SK-N-SH treated with all-trans-retinoic acid at 6 μM for 48 hours (cell line): ENCODE measurements around the gene CLDN3.

Experiments
- ISL1 ChIP-seq: fragments of 250-450 bp; sonication (Bioruptor Pico); IDR thresholded peaks from 2 replicates; pipeline ENCODE4 v2.1.2; 2022; ENCODE audit warnings: mild to moderate bottlenecking, moderate library complexity
- OSR1 ChIP-seq: fragments of 250-450 bp; sonication (Bioruptor Pico); IDR thresholded peaks from 2 replicates; pipeline ENCODE4 v1.8.0; 2022; ENCODE audit warnings: moderate library complexity, mild to moderate bottlenecking, inconsistent platforms
- RARB ChIP-seq: fragments of 250-450 bp; sonication (Bioruptor Pico); IDR thresholded peaks from 2 replicates; pipeline ENCODE4 v1.8.0; 2021; ENCODE audit warnings: mild to moderate bottlenecking, moderate library complexity
- SNAI2 ChIP-seq: fragments of 250-450 bp; sonication (Bioruptor Pico); IDR thresholded peaks from 2 replicates; pipeline ENCODE4 v1.5.0; 2020; ENCODE audit warnings: mild to moderate bottlenecking, moderate library complexity
- ZC3H10 ChIP-seq: fragments of 250-450 bp; sonication (Bioruptor Pico); IDR thresholded peaks from 2 replicates; pipeline ENCODE4 v1.5.1; 2021; ENCODE audit warnings: mild to moderate bottlenecking, moderate library complexity
- ZFP3 ChIP-seq: fragments of 250-450 bp; sonication (Bioruptor Pico); IDR thresholded peaks from 2 replicates; pipeline ENCODE4 v1.5.0; 2020; ENCODE audit warnings: mild to moderate bottlenecking, moderate library complexity
- ZNF565 ChIP-seq: fragments of 450-650 bp; formaldehyde crosslinking; conservative IDR thresholded peaks from 2 replicates; pipeline ENCODE4 v1.5.0; 2020; ENCODE audit warnings: low read depth, mild to moderate bottlenecking, moderate library complexity
- TF ChIP-seq, protein P1 (sequence below): fragments of 250-450 bp; sonication (Bioruptor Pico); IDR thresholded peaks from 2 replicates; pipeline ENCODE4 v1.5.1; 2020; ENCODE audit warnings: low read depth, mild to moderate bottlenecking, moderate library complexity
- TF ChIP-seq, protein P2 (sequence below): fragments of 250-450 bp; sonication (Bioruptor Pico); IDR thresholded peaks from 2 replicates; pipeline ENCODE4 v1.8.0; 2021; ENCODE audit warnings: low read depth, mild to moderate bottlenecking, moderate library complexity, borderline replicate concordance
- TF ChIP-seq, protein P3 (sequence below): fragments of 250-450 bp; sonication (Bioruptor Pico); IDR thresholded peaks from 2 replicates; pipeline ENCODE4 v1.5.1; 2021; ENCODE audit warnings: mild to moderate bottlenecking, moderate library complexity

DNA sequence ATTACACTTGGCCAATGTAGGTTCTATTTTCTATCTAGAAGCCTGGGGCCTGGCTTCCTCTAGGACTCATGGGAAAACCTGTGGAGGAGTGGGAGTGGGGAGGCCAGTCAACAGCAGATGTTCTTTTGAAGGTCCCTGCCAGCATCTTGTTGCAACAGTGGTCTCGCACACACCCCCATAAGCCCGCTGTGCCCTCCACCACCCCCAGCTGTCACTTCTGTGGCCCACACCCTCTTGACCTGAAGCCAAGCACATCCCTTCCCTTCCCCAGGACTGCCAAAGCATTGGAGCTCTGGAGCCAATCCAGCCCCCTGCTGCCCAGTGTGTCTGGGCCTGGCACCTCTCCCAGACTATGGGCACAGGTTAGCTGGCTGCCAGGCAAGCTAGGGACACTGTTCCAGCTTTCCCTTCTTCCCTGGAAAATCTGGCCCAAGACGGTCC is 48.7 kb downstream of the CLDN3 start:
- no peak for TF ChIP-seq OSR1 (CRISPR knock-in tag)
- TF ChIP-seq RARB, result no peak
- no peak for TF ChIP-seq ZNF565 (CRISPR knock-in tag)
- no peak for TF ChIP-seq ZC3H10 (CRISPR knock-in tag)
- TF ChIP-seq ZFP3 (CRISPR knock-in tag), result no peak
- TF ChIP-seq, protein P1, sequence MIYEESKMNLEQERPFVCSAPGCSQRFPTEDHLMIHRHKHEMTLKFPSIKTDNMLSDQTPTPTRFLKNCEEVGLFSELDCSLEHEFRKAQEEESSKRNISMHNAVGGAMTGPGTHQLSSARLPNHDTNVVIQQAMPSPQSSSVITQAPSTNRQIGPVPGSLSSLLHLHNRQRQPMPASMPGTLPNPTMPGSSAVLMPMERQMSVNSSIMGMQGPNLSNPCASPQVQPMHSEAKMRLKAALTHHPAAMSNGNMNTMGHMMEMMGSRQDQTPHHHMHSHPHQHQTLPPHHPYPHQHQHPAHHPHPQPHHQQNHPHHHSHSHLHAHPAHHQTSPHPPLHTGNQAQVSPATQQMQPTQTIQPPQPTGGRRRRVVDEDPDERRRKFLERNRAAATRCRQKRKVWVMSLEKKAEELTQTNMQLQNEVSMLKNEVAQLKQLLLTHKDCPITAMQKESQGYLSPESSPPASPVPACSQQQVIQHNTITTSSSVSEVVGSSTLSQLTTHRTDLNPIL (CRISPR knock-in tag), result no peak
- TF ChIP-seq, protein P2, sequence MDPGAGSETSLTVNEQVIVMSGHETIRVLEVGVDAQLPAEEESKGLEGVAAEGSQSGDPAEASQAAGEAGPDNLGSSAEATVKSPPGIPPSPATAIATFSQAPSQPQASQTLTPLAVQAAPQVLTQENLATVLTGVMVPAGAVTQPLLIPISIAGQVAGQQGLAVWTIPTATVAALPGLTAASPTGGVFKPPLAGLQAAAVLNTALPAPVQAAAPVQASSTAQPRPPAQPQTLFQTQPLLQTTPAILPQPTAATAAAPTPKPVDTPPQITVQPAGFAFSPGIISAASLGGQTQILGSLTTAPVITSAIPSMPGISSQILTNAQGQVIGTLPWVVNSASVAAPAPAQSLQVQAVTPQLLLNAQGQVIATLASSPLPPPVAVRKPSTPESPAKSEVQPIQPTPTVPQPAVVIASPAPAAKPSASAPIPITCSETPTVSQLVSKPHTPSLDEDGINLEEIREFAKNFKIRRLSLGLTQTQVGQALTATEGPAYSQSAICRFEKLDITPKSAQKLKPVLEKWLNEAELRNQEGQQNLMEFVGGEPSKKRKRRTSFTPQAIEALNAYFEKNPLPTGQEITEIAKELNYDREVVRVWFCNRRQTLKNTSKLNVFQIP, result no peak
- TF ChIP-seq, protein P3, sequence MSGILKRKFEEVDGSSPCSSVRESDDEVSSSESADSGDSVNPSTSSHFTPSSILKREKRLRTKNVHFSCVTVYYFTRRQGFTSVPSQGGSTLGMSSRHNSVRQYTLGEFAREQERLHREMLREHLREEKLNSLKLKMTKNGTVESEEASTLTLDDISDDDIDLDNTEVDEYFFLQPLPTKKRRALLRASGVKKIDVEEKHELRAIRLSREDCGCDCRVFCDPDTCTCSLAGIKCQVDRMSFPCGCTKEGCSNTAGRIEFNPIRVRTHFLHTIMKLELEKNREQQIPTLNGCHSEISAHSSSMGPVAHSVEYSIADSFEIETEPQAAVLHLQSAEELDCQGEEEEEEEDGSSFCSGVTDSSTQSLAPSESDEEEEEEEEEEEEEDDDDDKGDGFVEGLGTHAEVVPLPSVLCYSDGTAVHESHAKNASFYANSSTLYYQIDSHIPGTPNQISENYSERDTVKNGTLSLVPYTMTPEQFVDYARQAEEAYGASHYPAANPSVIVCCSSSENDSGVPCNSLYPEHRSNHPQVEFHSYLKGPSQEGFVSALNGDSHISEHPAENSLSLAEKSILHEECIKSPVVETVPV (CRISPR knock-in tag), result no peak
- TF ChIP-seq ISL1, result no peak
- no peak for TF ChIP-seq SNAI2
